WTC11 (cell line): ENCODE data around the gene ZNF761. TPM values are rescaled to one million over a fixed set of nuclear protein-coding genes. Genes with fewer than 3 reads are reported as not detected.

Source experiments
- ATAC-seq: fragments of 200-7000 bp; cut with Tn5 transposase; 2 replicates; pipeline ENCODE4 v1.10.0; 2021; ENCODE audit warnings: mild to moderate bottlenecking, moderate library complexity
- CTCF ChIA-PET: fragments of 300-600 bp; sonication (Branson Sonifier 250); formaldehyde crosslinking; loops from one replicate; lab custom pipeline; 2021; ENCODE audit warnings: antibody characterized with exemption; lab: Charles Lee
- POLR2A ChIA-PET: fragments of 350-600 bp; sonication (Branson Sonifier 250); formaldehyde crosslinking; loops from one replicate; lab custom pipeline; 2021; ENCODE audit warnings: antibody characterized with exemption; lab: Charles Lee
- DNase-seq: peaks from one replicate; pipeline ENCODE4 v3.0.0; 2021; ENCODE audit warnings: low spot score
- H3K27ac Mint-ChIP-seq: 2 replicates; pipeline ENCODE4 v1.8.0; 2021; ENCODE audit warnings: mixed read lengths
- H3K27me3 Mint-ChIP-seq: 2 replicates; pipeline ENCODE4 v1.8.0; 2021; ENCODE audit warnings: low read depth, mild to moderate bottlenecking, moderate library complexity, mixed read lengths
- H3K36me3 Mint-ChIP-seq: 2 replicates; pipeline ENCODE4 v1.8.0; 2021; ENCODE audit warnings: mixed read lengths
- H3K4me1 Mint-ChIP-seq: 2 replicates; pipeline ENCODE4 v1.8.0; 2022; ENCODE audit warnings: mixed read lengths
- H3K4me3 Mint-ChIP-seq: 2 replicates; pipeline ENCODE4 v1.8.0; 2021; ENCODE audit warnings: mild to moderate bottlenecking, moderate library complexity, mixed read lengths
- H3K9me3 Mint-ChIP-seq: 2 replicates; pipeline ENCODE4 v1.8.0; 2021; ENCODE audit warnings: mixed read lengths
- CTCF ChIP-seq: fragments of 200-600 bp; IDR thresholded peaks from 2 replicates; pipeline ENCODE4 v1.8.0; 2022; ENCODE audit warnings: antibody characterized with exemption
- JAZF1 ChIP-seq: fragments of 250-450 bp; sonication (Bioruptor Pico); IDR thresholded peaks from 2 replicates; pipeline ENCODE4 v1.9.0; 2021; ENCODE audit warnings: moderate library complexity, mild to moderate bottlenecking, inconsistent platforms
- USF1 ChIP-seq: sonication (generic); formaldehyde crosslinking; IDR thresholded peaks from 2 replicates; pipeline ENCODE4 v1.8.0; 2022; ENCODE audit warnings: mild to moderate bottlenecking, missing genetic modification reagents
- ZNF512 ChIP-seq: sonication (generic); formaldehyde crosslinking; IDR thresholded peaks from 2 replicates; pipeline ENCODE4 v1.8.1; 2022; ENCODE audit warnings: missing genetic modification reagents, borderline replicate concordance
- total RNA-seq: library from RNA; stranded (reverse); gene quantifications from 3 replicates; pipeline ENCODE4 v1.2.3, GENCODE V29; 2021

ZNF761 gene
- total RNA-seq, 1 experiment from 2014 or later, result 29.7 TPM

GRCh38 chr19:53504885-53505284, 73.1 kb downstream of the ZNF761 start (continued):
- TF ChIP-seq CTCF, result no peak
- TF ChIP-seq USF1, result no peak
- no peak for TF ChIP-seq ZNF512 (CRISPR knock-in tag)

- Mint-ChIP-seq H3K27ac (no peak overlapping the region; the same call in 1 of the 2 replicates), H3K36me3 (no peaks in the 10 kb centered on the region), H3K4me3 (no peak overlapping the region), H3K9me3 (peaks cover under 1% of the 10 kb centered on the region; the same call in 1 of the 2 replicates), H3K27me3 (no peaks in the 10 kb centered on the region), H3K4me1 (peaks cover 25% of the 10 kb centered on the region)
- CTCF ChIA-PET, result interaction anchor here (0.7 to 1.9 kb wide), 2 partner anchors 82 to 406 kb away, joined by 4 to 7 read pairs; no protein-coding TSS in a partner anchor
- ATAC-seq, result no peak
- POLR2A ChIA-PET, result no interaction called here
- DNase-seq, result no peak
- no peak for TF ChIP-seq JAZF1
Observed at GRCh38 chr19:53506728-53507127, 74.9 kb downstream of the ZNF761 start.

Other genes starting within 250 kb of the ZNF761 start
- 5.3 to 7.5 TPM (median 5.7 TPM) in 3 replicates for gene ZNF665, start 238.6 kb upstream of the ZNF761 start, total RNA-seq
- gene ZNF677, start 177.1 kb upstream of the ZNF761 start, total RNA-seq, result 56.9 to 60.1 TPM (median 58.8 TPM) in 3 replicates
- not detected in 3 replicates for gene VN1R2, start 173.7 kb upstream of the ZNF761 start, total RNA-seq
- gene VN1R4, start 164.3 kb upstream of the ZNF761 start, total RNA-seq, result not detected in 3 replicates
- gene ZNF845, start 98.2 kb upstream of the ZNF761 start, total RNA-seq, result 16.0 to 18.5 TPM (median 16.3 TPM) in 3 replicates
- gene ZNF525, start 66.3 kb upstream of the ZNF761 start, total RNA-seq, result 46.9 to 59.7 TPM (median 48.6 TPM) in 3 replicates
- gene ZNF765, start 36.8 kb upstream of the ZNF761 start, total RNA-seq, result 18.3 to 23.6 TPM (median 19.6 TPM) in 3 replicates
- 15.2 to 17.6 TPM (median 17.5 TPM) in 3 replicates for gene ZNF813, start 35.7 kb downstream of the ZNF761 start, total RNA-seq
- 56.0 to 62.0 TPM (median 56.7 TPM) in 3 replicates for gene ZNF331, start 106.2 kb downstream of the ZNF761 start, total RNA-seq
- gene DPRX, start 200.0 kb downstream of the ZNF761 start, total RNA-seq, result not detected in 3 replicates